ENCODE measurements around the gene TXNRD2. TPM values are rescaled to one million over a fixed set of nuclear protein-coding genes. Genes with fewer than 3 reads are reported as not detected.
A peak's percentile ranks its signal among the peaks of the same experiment; 100 is the strongest.

Gene TXNRD2
- total RNA-seq, 1 experiment from 2014 or later: 19.7 TPM

GRCh38 chr22:19892257-19892879, 49.2 kb downstream of the TXNRD2 start:
- ChIA-PET POLR2A (no interaction called here), CTCF (no interaction called here), RAD21 (ENCODE audit: low non-redundant PET in 1 of 2, low total read pairs in 2 of 2, uncharacterized antibody in 2 of 2, unreplicated experiment in 2 of 2) (no interaction called here)
- no peaks in the 10 kb centered on the region for H3K79me2 ChIP-seq (ENCODE audit: insufficient read depth, low read length)
- H3K9me2 ChIP-seq (ENCODE audit: insufficient read depth): no peaks in the 10 kb centered on the region
- ATAC-seq (no peak), DNase-seq (ENCODE audit: low read depth, low spot score) (no peak)
- no peaks in the 10 kb centered on the region for H4K20me1 ChIP-seq (ENCODE audit: insufficient read depth)
- H3K36me3 ChIP-seq (ENCODE audit: control insufficient read depth in 1 of 2, insufficient read depth in 2 of 2, low read length in 2 of 2): no peaks in the 10 kb centered on the region
- intact Hi-C loops (cut with micrococcal nuclease): no loop called here
- H3K9me3 ChIP-seq (ENCODE audit: control insufficient read depth in 1 of 2, insufficient read depth in 1 of 2, low read depth in 1 of 2, low read length in 2 of 2): no peaks in the 10 kb centered on the region
- BruUV-seq (replicated peaks): no TSS peak
- H3K4me2 ChIP-seq (ENCODE audit: low read length): peak overlapping the region; percentile 73; the same call in 1 of the 2 replicates
- no peak overlapping the region for H3K27ac ChIP-seq (ENCODE audit: low read depth, low read length)
- no peaks in the 10 kb centered on the region for H3K27me3 ChIP-seq (ENCODE audit: insufficient read depth, low read length)
- no peak overlapping the region for H2AFZ ChIP-seq (ENCODE audit: low read depth, low read length, poor library complexity, severe bottlenecking)
- H3K4me1 ChIP-seq (ENCODE audit: control insufficient read depth in 1 of 2, insufficient read depth in 2 of 2, low read length in 2 of 2): peaks cover 17 to 33% of the 10 kb centered on the region in 2 experiments
- no peak for TF ChIP-seq CEBPB (IDR thresholded peaks at IDR 0.05; ENCODE audit: low read depth)
- no peak for TF ChIP-seq EZH2phosphoT487 (IDR thresholded peaks at IDR 0.05; ENCODE audit: borderline replicate concordance)
- no peak for TF ChIP-seq FOSL1 (IDR thresholded peaks at IDR 0.05; ENCODE audit: low read depth)
- TF ChIP-seq, protein P1, sequence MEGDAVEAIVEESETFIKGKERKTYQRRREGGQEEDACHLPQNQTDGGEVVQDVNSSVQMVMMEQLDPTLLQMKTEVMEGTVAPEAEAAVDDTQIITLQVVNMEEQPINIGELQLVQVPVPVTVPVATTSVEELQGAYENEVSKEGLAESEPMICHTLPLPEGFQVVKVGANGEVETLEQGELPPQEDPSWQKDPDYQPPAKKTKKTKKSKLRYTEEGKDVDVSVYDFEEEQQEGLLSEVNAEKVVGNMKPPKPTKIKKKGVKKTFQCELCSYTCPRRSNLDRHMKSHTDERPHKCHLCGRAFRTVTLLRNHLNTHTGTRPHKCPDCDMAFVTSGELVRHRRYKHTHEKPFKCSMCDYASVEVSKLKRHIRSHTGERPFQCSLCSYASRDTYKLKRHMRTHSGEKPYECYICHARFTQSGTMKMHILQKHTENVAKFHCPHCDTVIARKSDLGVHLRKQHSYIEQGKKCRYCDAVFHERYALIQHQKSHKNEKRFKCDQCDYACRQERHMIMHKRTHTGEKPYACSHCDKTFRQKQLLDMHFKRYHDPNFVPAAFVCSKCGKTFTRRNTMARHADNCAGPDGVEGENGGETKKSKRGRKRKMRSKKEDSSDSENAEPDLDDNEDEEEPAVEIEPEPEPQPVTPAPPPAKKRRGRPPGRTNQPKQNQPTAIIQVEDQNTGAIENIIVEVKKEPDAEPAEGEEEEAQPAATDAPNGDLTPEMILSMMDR (IDR thresholded peaks at IDR 0.05 in 2 of 3, conservative IDR thresholded peaks at IDR 0.05 in 1 of 3; ENCODE audit: borderline replicate concordance in 1 of 3, insufficient read depth in 1 of 3, low read depth in 2 of 3, low read length in 2 of 3): no peak
- no peak for TF ChIP-seq CBX3 (IDR thresholded peaks at IDR 0.05; ENCODE audit: low read depth)
- TF ChIP-seq, protein P2, sequence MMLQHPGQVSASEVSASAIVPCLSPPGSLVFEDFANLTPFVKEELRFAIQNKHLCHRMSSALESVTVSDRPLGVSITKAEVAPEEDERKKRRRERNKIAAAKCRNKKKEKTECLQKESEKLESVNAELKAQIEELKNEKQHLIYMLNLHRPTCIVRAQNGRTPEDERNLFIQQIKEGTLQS (IDR thresholded peaks at IDR 0.05): no peak
- 0 out of 2 replicates have a peak overlapping the region, but pooled peaks have one; percentile 35 for H3K9ac ChIP-seq (ENCODE audit: low read length)
- no peak overlapping the region for H3K4me3 ChIP-seq (replicated peaks in 1 of 2; ENCODE audit: low read depth in 1 of 2, low read length in 2 of 2)

Measured in HCT116 (cell line).